22Rv1 (cell line): ENCODE data around the gene ZKSCAN1.

ENCODE experiments used
- H3K27ac ChIP-seq: fragments of 450-650 bp; 2 replicates; pipeline ENCODE4 v1.5.1; 2017
- ZFX ChIP-seq: fragments of 450-650 bp; IDR thresholded peaks from 2 replicates; pipeline ENCODE4 v1.6.1; 2017; ENCODE audit warnings: antibody characterized with exemption, borderline replicate concordance
- TF ChIP-seq, protein P1 (sequence below): fragments of 450-650 bp; IDR thresholded peaks from 2 replicates; pipeline ENCODE4 v1.5.1; 2017; ENCODE audit warnings: mild to moderate bottlenecking

ZKSCAN1 gene

DNA sequence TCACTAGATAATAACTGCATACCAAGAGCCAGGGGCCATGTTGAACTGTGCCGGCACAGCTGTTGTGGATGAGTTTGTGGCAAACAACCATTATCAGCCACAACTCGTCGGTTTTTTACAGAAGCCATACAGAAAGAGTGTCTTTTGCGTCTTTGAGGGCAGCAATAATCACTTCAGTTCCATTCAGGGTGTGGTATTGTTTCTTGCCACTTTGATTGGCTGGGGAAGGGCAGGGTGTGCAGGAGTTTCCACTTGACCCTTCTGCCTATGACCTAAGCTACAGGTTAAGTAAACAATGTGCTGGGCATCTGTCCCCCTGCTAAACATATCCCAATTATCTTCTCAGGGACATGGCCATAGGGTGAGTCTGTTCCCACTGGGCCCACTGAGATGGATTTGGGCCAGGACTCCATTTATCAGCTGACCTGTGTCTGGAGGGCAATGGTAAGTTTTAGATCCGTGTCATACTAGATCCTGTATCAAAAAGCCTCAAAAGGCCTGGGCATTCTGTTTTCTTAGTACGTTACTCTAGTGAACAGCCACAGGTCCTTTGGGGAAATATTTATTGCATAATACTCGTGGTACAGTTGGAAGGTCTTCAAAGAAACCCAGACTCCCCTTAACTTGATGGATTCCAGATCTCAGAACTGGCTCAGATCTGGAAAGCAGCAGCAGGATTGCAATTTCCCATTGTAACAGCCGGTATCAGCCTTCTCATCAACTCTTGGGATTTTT is 50.2 kb downstream of the ZKSCAN1 start:
- H3K27ac ChIP-seq = no peak overlapping the region
- no peak for TF ChIP-seq ZFX
- TF ChIP-seq, protein P1, sequence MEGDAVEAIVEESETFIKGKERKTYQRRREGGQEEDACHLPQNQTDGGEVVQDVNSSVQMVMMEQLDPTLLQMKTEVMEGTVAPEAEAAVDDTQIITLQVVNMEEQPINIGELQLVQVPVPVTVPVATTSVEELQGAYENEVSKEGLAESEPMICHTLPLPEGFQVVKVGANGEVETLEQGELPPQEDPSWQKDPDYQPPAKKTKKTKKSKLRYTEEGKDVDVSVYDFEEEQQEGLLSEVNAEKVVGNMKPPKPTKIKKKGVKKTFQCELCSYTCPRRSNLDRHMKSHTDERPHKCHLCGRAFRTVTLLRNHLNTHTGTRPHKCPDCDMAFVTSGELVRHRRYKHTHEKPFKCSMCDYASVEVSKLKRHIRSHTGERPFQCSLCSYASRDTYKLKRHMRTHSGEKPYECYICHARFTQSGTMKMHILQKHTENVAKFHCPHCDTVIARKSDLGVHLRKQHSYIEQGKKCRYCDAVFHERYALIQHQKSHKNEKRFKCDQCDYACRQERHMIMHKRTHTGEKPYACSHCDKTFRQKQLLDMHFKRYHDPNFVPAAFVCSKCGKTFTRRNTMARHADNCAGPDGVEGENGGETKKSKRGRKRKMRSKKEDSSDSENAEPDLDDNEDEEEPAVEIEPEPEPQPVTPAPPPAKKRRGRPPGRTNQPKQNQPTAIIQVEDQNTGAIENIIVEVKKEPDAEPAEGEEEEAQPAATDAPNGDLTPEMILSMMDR = no peak

DNA sequence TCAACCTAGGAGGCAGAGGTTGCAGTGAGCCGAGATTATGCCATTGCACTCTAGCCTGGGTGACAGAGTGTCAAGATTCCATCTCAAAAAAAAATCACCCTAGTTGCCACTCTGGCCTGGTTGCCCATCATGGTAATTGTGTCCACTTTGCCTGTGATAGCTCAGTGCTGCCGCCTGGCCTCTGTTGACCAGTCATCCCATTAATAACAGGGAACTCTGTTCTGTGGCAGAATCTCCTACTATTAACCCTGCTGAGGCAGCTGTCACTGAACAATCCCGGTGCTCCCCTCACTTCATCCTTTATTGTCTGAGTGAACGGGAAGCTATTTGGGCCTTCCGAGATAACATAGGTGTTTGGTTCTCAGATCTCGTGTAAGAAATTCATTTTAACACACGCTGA is 51.6 kb downstream of the ZKSCAN1 start:
- TF ChIP-seq, protein P1 = no peak
- TF ChIP-seq ZFX = no peak
- no peak overlapping the region for H3K27ac ChIP-seq

DNA sequence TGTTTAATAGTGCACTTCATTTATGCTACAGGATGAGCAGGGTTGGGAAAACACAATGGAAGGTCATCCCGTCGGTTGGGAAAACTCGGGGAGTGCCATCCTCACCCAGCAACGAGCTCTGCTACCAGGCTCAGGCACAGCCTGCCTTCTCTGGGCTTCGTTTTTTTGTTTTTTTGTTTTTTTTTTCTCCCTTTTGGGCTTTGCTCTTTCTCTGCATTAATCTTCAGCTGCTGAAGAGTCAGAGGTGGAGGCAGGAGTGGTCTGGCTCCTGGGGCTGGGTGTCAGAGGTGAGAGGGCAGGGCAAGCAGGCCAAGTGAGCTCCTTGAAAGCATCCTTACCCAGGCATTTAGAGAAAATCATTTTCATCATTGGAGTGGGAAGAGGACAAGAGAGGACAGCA is 54.6 kb downstream of the ZKSCAN1 start:
- H3K27ac ChIP-seq = no peak overlapping the region
- TF ChIP-seq, protein P1 = no peak
- no peak for TF ChIP-seq ZFX

DNA sequence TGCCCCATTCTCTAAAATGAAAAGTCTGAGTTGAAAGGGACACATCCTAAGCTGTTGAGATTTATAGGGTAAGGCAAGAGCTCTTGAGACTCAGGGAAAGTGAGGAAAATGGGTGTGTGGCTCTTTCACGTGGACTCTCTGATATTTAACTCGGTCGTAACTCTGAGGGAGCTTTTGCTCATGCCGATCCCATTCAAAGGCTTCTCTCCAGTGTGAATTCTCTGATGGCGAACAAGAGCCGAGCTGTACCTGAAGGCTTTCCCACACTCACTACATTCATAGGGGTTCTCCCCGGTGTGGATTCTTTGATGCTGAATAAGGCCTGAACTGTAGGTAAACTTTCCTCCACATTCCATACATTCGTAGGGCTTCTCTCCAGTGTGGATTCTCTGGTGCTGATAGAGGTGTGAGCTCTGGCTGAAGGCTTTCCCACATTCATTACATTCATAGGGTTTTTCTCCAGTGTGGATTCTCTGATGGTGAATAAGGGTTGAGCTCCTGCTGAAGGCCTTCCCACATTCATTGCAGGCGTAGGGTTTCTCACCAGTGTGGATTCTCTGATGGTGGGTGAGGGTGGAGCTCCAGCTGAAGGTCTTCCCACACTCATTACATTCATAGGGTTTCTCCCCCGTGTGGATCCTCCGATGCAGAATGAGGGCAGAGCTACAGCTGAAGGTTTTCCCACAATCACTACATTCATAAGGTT is 55.8 kb downstream of the ZKSCAN1 start:
- H3K27ac ChIP-seq = no peak overlapping the region
- TF ChIP-seq ZFX = no peak
- TF ChIP-seq, protein P1 = no peak

DNA sequence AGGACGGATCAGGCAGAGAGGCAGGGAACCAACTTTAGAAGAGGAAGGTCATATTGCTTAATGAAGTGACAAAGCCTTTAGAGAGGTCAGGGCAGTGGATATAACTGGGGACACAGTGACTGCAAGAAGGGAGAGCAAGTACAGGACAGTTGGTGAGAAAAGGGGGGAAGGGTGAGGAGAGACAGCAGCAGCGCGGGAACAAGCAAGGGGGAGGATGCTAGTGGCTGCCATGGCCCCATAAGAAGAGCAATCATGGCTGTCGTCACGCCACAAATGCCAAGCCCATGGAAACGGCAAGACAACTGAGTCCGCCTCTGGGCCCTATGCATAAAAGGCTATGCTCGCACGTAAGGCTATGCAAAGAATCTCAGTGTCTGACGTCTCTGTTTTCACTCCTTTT is 57.1 kb downstream of the ZKSCAN1 start:
- H3K27ac ChIP-seq = no peak overlapping the region
- TF ChIP-seq, protein P1 = no peak
- no peak for TF ChIP-seq ZFX

DNA sequence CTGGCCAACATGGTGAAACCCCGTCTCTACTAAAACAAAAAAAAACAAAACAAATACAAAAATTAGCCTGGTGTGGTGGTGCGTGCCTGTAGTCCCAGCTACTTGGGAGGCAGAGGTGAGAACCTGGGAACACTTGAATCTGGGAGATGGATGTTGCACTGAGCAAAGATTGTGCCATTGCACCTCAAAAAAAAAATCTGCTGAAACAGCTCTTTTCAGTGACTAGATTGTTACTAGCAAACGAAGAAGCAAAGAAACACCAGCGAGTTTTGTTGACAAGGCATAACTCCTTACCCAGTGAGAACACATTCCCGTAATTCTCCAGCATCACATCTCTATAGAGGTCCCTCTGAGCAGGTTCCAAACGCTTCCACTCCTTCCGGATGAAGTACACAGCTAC is 59.4 kb downstream of the ZKSCAN1 start:
- H3K27ac ChIP-seq = no peak overlapping the region
- TF ChIP-seq, protein P1 = no peak
- TF ChIP-seq ZFX = no peak

DNA sequence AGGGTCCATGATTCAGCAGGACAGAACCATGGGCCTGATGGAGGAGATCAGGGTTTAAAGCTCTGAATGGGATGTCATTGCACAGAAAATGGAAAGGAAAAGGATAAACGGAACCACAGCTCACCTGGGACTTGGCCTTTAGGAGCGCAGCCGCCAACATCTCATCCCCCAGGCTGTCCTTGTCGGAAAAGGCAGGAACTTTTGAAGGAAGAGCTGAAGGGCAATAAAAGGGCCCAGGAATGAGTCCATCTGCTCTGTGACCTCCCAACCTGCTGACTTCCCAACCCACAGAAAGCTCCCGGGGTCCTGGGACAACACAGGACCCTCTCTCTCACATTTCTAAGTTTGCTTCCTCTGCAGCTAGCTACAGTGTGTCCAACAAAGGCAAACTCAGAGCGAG is 60.0 kb downstream of the ZKSCAN1 start:
- no peak overlapping the region for H3K27ac ChIP-seq

More for the DNA sequence above, 60.0 kb downstream of the ZKSCAN1 start:
- TF ChIP-seq ZFX = no peak
- TF ChIP-seq, protein P1 = no peak
